IPS DF 19.7 (cell line): ENCODE measurements around the gene ADCY1.

Experiments used
- DNase-seq: peaks from one replicate; pipeline ENCODE4 v3.0.0-alpha.2; 2013; ENCODE audit warnings: low read depth, low spot score

Gene ADCY1

DNA sequence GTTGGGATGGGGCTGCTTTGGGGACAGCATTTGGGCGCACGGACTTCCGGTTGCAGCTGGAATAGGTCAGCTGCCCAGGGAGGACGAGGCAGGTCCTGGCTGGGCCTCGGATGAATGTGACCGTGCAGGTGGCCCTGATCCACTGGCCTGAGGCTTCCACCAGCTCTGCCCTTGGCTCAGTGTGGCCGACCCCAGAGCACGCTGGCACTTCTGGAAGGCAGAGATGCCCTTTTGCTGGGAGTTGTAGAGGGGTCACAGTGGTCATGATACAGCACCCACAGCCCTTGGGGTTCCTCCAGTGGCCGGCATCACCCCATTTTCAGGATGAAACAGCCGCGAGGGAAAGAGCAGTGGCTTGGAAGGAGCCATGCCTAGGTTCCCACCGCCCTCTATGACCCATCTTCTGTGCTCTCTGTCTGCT lies 19.0 kb downstream of the ADCY1 start:
- no peak for DNase-seq

DNA sequence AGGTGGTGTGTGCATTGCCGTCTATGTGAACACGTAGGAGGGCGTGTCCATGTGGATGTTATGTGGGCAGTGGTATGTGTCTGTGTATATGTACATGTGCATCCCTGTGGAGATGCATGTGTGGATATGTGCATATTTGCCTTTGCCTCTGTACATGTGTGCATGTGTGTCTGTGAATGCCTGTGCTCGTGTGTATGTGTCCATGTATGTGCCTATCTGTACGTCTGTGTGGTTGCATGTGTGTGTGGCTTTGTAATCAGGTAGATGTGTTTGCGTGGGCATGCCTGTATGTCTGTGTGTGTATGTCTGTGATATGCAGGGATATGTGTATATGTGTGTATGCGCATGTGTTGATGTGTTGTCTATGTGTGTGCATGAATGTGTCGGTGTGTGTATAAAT lies 19.7 kb downstream of the ADCY1 start:
- no peak for DNase-seq

DNA sequence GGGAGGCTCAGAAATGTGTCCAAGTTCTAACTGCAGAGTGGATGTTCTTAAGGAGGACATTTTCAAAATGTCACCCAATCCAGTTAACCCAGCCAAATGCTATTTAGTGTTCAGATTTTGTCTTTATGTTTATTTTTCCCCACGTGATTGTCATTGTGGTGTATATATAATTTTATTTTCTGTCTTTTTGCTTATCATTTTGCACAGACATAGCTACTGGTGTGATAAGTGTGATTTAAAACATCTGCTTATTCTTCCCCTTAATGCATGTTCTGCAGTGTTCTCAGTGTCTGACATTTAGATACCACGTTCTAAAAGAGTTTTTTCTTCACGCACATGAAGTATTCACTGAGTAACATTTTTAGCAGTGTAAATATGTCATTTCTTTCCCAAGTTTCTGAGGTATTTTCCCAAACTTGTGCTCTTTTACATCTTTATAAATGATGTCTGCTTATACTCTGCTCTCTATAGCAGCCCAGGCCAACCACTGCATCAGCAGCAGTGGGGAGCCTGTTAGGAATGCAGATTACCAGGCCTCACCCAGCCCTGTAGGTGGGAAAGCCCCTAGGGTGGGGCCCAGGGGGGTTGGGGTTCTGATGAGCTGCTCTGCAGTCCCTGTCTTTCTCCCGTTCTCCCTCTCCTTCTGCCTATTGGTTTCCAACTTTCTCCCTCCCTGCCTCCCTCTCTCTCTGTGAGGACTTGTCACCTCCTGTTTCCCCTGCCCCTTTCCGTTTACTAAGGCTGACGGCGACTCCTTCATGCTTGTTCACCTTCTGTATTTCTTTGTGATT lies 20.8 kb downstream of the ADCY1 start:
- DNase-seq: no peak

DNA sequence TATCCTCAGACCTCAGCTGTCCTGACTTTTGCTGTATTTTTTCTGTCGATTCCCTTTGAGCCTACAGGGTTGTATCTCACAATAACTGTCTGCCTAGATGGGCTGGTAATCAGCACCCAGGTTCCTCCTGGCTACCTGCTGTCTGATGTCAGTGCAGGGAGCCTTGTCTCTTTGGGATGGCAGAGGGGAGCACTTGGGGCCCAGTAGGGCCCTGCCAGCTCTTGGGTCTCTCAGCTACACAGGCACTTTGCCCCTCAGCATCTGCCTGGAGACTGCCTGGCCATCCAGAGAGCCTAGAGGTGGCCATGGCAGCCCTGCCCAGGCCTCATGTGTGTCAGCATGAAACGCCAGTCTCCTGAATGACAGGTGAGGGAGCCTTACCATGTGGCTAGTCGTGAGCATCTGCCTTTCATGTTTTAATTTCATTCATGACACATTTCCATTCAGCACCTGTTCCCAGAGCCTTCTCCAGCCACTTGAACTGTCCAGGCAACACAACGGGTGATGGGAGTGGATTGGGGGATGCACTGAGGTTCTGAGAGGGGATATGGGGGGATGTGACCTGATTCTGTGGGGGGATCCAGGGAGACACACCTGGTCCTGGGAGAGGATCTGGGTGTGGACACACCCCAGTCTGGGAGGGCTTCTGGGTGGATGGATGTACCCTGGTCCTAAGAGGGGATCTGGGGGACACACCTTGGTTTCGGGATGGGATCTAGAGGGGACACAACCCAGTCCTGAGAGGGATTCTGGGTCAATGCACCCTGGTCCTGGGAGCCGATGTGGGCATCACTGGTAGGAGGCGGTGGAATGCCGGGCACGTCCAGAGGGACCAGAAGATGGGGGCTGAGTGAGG lies 21.9 kb downstream of the ADCY1 start:
- DNase-seq: no peak

DNA sequence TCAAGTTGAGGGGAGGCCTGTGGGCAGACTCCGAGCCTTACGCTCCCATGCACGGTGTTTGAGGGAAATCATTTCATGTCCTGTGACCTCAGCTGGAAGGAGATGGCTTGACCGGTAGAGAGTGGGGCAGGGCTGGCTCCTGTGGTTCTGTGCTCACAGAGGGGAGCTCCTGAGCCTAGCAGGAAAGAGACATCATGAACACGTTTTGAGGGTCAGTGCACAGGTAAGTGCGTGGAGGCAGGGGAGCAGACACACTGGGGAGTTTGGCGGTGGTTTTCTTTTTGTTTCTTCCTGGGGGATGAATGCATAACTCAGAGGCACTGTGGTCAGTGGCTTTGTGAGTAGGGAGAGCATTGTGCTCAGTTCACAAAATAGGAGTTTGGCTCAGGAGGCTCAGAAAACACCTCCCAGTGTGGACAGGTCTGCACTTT lies 22.5 kb downstream of the ADCY1 start:
- DNase-seq: no peak

DNA sequence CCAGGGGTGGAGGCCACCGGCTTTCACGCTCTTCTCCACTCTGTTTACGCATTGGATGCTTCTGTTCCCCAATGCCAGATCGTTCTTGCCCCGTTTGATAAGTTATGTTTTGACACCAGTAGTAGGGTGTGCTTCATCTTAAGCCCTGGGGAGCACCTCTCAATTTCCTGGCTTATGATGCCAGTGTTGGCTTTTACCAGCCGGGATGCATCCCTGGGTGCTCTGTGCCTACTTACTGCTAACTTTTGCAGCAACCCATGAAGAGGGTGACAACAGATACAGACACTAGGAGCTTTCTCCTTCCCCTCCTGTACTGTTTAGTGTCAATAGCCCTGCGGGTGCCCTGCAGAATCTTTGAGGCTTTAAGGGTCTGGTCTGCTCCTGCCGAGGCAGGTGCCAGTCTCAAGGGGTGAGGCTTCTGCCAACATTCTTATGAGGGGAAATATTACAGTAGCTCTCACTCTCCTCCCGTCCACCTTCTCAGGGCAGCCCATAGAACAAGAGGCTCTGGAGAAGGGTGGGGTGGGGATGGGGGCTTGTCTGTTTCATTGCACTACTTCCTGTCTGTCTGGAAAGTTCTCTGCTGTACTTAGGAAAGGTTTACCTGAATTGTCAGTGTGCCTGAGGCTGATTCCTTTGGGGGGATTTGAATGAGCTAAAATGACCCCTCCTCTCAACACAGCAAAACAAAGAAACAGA lies 23.3 kb downstream of the ADCY1 start:
- DNase-seq: no peak

DNA sequence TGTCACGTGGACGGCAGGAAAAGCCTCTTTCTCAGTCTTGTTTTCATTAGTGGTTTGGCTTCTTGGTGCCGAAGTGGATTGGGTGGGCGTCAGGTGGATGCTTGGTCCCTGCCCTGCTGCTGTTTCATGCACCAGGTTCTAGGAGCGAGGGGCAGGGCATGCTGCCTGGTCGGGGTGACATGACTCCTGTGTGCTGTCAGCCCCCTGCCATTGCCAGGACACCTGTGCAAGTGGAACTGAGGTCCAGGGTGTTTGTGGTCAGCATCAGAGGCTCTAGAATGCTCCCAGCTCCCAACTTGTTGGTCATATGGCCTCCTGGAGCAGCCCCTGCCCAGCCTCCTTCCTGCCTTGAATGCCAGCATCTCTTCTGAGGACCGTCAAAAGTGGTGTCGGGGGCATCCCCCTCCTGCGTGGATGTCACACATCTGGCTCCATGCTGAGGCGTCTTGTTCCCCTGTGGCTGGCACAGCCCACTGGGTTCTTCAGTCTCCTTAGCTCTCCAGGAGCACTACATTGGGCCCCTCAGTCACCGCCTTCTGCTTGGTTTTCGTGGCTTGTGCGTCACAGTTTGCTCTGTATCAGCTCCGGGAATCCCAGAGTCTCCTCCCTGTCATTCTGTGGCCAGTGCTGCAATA lies 24.8 kb downstream of the ADCY1 start:
- no peak for DNase-seq

DNA sequence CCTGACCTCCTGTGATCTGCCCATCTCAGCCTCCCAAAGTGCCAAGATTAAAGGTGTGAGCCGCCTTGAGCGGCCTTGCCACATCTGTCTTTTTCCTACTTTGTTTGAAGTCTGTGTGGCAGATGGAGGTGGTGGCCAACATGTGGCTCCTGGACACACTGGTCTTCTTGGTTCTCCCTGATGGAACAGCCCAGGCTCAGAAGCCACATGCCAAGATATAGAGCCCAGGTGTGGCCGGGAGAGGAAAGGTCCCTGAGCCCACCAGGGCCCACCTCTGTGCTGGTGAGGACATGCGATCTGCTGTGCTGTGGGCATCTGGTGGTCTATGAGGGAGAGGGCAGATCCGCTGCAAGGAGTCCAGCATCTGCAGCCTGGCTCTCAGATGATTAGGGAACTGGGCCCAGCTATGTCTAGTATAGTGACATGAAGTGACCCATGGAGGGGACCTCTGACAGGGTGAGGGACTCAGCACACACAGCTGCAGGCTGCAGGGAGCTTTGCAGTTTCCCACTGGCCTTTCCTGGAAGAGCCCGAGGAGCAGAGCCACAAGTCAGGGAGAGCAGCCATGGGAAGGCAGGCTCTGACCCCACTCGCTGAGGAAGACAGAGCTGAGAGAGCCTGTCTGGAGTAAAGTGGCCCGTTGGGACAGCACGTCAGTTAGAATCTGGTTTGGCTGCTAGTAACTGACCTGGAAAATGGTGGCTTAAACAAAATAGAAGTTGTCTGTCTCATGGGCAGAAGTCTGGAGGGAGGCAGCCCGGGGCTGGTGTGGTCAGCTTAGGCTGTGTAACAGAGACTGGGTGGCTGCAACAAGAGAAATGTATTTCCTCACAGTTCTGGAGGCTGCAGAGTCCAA lies 25.9 kb downstream of the ADCY1 start:
- no peak for DNase-seq

DNA sequence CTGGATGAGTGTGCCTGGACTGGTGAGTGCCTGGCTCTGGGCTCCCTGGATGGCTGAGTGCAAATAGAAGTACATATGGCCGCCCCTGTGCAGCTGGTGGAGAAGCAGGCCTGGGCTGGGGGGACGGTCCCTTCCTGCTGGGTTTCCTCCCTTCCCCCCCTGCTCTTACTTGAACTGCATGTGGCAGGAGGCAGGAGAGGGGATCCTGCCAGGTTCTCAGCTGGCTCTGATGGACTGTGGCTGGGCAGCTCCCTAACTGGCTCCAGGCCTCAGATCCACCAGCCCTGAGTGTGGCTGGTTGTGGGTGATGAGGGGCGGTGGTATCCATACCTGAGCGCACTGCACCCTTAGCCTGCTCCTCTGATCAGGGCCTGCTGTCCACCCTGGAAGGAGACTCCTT lies 26.9 kb downstream of the ADCY1 start:
- DNase-seq: no peak

DNA sequence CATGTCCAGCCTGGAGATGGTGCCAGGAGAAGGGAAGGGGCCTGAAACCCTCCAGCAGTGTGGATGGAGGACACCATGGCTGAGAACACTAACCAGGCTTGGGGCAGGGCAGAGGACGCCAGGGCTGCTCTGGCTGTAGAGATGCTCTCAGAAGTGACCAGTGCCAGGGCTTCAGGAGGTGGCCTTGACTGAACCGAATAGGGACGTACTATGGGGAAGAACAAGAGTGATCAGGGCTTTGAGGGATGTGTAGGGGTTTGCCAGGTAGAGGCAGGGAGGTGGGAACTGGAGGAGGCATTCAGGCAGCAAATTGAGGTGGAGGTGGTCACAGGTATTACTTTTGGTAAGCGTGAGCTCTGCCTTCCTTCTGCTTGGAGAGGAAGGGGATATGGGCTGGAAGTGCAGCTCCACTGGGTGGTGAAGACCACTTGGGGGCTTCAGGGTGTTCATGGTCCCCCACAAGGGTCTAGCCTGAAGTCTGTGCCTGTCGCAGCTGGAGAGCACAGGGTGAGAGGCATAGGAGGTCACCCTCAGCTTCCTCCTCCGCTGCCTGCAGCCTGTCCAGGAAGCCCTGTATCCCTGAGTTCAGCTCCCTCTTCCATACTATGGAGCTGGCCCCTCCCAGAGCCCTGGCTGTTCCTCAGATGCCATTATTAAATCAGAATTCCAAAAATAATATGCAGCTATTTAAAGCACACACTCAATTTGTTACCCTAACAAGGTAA lies 27.8 kb downstream of the ADCY1 start:
- DNase-seq: no peak

DNA sequence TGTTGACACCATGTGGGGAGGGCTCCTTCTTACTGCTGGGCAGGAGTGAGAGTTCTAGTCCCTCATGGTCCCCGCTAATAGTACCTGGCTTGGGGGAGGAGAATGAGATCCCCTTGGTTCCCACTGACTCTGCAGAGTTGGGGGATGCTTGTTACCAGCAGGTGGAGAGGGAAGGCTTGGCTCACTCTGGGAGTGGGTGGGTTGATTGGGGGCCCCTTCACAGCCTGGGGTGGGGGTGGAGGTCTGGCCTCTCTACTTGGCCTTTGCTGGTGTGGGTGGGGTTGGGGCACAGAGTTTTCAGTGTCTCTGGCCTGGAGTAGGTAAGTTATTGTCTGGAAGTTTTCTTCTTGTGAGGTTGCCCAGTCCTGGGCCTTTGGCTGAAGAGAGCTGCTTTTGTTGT lies 31.9 kb downstream of the ADCY1 start:
- DNase-seq: no peak

DNA sequence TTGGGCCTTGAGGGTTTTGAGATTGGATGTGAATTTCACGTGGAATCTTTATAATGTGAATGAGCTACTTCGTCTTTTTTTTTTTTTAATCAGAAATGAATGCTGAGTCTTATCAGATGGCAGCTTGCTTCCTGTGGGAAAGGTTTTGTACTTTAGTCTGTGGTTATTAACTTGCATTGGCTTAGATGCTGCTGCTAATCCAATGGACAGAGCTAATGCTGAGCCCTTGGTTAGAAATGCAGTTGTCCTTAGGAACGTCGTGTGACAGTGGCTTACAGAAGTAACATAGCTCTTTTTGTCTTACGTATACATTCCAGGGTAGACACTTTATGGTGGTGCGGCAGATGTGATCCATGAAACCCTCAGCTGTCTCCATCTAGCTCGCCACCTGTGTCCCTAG lies 32.8 kb downstream of the ADCY1 start:
- no peak for DNase-seq

DNA sequence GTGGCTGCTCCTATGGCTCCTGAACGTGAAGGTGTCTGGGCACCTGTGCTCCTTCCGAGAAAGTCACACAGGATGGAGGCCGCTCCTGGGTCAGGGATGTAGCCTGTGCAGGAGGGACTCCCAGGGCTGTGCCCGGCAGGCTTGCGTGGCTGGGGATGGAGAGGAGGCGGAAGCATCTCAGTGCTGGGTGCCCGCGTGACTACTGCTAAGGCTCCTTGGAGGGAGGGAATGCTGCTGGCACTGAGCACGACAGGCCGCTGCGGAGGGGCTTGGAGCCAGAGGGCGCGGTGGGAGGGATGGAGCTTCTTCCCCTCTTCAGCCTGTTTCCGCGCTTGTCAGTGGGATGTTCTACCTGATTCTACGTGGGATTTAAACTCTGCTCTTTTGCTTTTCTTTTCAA lies 35.0 kb downstream of the ADCY1 start:
- DNase-seq: no peak

DNA sequence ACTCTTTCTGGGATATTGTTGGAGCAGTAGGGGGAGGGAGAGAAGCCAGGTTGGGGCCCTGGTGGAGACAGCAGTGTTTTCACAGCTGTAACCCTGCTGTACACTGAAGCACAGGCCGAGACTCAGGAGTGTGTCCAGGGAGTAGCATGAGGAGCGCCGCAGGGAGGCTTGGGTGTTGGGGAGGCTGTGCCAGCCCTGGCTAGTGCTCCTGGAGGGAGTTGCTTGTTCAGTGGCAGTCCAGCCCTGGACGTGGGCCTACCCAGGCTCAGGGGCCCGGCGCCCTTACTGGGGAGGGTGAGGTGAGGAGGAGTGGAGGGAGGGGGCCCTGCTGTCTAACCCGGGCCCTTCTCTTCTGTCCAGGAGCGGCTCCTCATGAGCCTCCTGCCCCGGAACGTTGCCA lies 35.9 kb downstream of the ADCY1 start:
- DNase-seq: no peak

DNA sequence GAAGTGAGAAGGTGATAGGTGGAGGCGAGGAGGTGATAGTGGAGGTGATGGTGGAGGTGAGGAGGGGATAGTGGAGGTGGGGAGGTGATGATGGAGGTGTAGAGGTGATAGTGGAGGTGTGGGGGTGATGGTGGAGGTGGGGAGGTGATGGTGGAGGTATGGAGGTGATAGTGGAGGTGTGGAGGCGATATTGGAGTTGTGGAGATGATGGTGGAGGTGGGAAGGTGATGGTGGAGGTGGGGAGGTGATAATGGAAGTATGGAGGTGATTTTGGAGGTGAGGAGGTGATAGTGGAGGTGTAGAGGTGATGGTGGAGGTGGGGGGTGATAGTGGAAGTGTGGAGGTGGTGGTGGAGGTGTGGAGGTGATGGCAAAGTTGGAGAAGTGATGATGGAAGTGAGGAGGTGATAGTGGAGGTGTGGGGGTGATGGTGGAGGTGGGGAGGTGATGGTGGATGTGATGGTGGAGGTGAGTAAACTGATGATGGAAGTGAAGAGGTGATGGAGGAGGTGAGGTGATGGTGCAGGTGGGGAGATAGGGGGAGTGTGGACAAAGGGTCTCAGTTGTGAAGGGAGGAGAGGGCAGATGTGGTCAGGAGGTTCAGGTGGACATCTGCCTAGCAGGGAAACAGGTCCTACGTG lies 36.6 kb downstream of the ADCY1 start:
- no peak for DNase-seq

DNA sequence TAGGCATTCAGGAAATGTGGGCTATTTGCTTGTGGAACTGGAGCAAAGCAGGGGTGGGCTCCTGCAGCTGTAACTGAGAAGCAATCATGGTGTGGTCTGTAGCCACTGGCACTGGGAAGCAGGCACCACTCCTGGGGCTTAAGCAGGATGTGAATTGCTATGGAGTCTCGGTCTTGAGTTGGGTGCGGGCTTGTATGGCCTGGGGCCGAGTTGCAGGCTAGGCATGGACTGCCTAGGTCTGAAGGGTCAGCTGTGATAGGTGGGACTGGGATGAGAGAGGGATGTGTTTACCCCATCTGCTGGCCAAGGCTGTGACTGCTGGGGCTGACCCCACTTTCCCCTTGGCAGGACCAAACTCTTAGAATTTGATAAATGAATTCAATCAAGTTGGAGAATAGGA lies 43.0 kb downstream of the ADCY1 start:
- peak; percentile 20 for DNase-seq

DNA sequence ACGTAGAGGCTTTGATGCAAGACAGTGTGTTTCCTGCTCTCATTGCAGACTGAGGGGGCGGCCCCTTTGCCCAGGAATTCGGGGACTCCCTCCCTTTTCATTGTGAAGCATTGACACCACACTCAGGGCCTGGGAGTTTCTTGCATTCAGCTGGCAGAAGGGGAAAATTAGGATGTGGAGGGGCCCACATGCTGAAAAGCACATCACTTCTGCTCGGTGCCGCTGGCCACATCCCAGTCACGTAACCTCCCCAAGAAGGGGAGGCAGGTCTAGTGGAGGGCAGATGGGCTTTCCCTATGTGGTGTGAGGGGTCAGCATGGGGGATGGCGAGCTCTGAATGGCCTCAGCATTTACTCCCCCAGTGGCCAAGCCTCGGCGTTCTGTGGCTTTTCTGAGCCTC lies 47.9 kb downstream of the ADCY1 start:
- no peak for DNase-seq

DNA sequence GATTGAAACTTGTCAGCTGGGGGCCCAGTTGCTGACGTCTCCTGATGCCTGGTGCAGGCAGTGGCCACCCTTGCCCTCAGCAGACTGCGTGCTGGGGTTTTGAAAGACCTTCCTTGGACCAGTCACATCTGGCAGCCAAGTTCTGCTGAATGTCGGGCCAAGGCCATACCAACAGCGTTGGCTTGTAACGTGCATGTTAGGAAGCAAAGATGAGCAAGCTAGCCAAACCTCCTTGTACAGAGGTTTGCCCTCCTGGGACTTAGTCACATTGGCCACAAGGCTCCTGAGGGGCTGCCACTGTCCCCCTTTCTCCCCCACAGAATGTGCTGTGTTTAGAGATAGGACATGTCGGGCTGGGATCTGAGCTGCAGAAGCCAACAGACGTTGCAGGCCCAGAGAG lies 49.0 kb downstream of the ADCY1 start:
- no peak for DNase-seq

DNA sequence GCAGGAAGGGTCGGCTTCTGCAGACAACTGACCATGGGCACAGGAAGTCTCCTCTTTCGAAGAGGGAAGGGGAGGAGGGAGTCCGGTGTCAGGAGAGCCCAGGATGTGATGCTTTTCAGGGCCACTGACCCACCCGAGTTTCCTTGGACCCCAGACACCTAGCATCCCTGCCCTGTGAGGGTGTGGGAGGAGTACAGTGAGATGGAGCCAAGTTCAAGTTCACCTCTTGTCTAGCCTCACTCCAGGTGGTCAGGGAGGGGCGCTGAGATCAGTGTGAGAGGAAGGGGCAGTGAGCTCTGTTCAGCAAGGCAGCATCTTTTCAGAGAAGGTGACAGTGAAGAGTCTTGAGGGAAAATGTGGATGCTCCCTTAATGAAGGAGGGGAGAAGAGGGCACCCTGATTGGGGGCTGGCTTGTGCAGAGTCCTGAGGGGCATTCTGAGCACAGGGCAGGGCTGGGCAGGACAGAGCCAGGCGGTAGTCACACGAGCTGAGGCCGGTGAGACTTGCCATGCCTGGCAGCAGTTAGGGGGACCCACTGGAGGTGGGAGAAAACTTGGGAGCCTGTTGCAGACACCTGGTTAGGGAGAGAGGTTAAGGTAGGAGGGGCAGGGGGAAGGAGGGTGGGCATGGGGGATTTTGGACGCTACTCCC lies 49.7 kb downstream of the ADCY1 start:
- no peak for DNase-seq
